MCF 10A (cell line): ENCODE results near the gene HAGHL. TPM values are rescaled to one million over a fixed set of nuclear protein-coding genes. Genes with fewer than 3 reads are reported as not detected.

Experiments used
- BruUV-seq: library from RNA; stranded (reverse); fragments of 400-500 nt; replicated peaks from 2 replicates; lab custom pipeline; 2021; lab: Mats Ljungman, UMichigan
- CTCF ChIA-PET: fragments of 300-600 bp; sonication (Branson Sonifier 250); formaldehyde crosslinking; extraction: SDS; loops from one replicate; lab custom pipeline; 2021; ENCODE audit warnings: antibody characterized with exemption, inconsistent platforms; lab: Yijun Ruan, JAX
- POLR2A ChIA-PET: fragments of 300-600, 350-650 bp; sonication (Branson Sonifier 250); formaldehyde crosslinking; extraction: SDS; loops from one replicate; lab custom pipeline; 2020; ENCODE audit warnings: antibody characterized with exemption, inconsistent platforms; lab: Yijun Ruan, JAX
- DNase-seq: peaks from one replicate; pipeline ENCODE4 v3.0.0-alpha.2; 2018; ENCODE audit not compliant: unreplicated experiment
- H3K27ac Mint-ChIP-seq: one replicate; pipeline ENCODE4 v1.8.0; 2022; ENCODE audit warnings: mild to moderate bottlenecking, low read depth, mixed read lengths; ENCODE audit not compliant: unreplicated experiment
- H3K27me3 Mint-ChIP-seq: one replicate; pipeline ENCODE4 v1.8.0; 2022; ENCODE audit warnings: mixed read lengths; ENCODE audit not compliant: insufficient read depth, unreplicated experiment
- H3K36me3 Mint-ChIP-seq: one replicate; pipeline ENCODE4 v1.8.0; 2022; ENCODE audit warnings: mild to moderate bottlenecking, moderate library complexity, mixed read lengths; ENCODE audit not compliant: insufficient read depth, unreplicated experiment
- H3K4me1 Mint-ChIP-seq: one replicate; pipeline ENCODE4 v1.8.0; 2022; ENCODE audit warnings: mixed read lengths; ENCODE audit not compliant: insufficient read depth, unreplicated experiment
- H3K4me3 Mint-ChIP-seq: one replicate; pipeline ENCODE4 v1.8.0; 2022; ENCODE audit warnings: mild to moderate bottlenecking, moderate library complexity, mixed read lengths; ENCODE audit not compliant: unreplicated experiment
- H3K9me3 Mint-ChIP-seq: one replicate; pipeline ENCODE4 v1.8.0; 2022; ENCODE audit warnings: mixed read lengths; ENCODE audit not compliant: unreplicated experiment
- intact Hi-C: fragments of 100-400 bp; cut with micrococcal nuclease; formaldehyde crosslinking; loops from 2 replicates; pipeline ENCODE4 v1.14.1; 2022
- total RNA-seq: library from RNA; stranded (reverse); gene quantifications from 2 replicates; pipeline ENCODE4 v1.2.3, GENCODE V29; 2022
- TF ChIP-seq, protein P1 (sequence below): fragments of 200-600 bp; IDR thresholded peaks from one replicate; pipeline ENCODE4 v1.8.0; 2022; ENCODE audit warnings: antibody characterized with exemption, mild to moderate bottlenecking; ENCODE audit not compliant: unreplicated experiment

Gene HAGHL
- total RNA-seq, 1 experiment from 2014 or later = 24.5 TPM

DNA sequence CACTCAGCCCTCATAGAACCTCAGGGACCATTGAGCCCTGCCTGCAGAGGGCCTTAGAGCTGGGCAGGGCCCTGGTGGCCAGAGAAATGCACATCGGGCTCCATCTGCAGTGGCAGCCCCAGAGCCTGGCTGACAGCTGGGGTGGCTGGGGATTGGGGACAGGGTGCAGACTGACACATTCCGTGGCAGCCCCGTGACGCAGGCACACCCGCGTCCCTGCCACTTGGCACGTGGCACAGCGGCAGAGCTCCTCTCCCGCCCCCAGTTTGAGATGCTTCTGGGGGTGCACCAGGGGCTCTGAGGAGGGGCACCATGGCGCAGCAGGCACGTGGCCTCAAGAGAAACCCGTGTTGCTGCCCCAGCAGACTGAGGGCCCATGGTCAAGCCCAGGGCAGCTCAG is 23.5 kb upstream of the HAGHL start:
- BruUV-seq = no TSS peak
- Mint-ChIP-seq H3K4me3 (no peak overlapping the region), H3K27ac (no peak overlapping the region), H3K27me3 (no peaks in the 10 kb centered on the region), H3K36me3 (peaks cover 26% of the 10 kb centered on the region), H3K9me3 (no peaks in the 10 kb centered on the region), H3K4me1 (peaks cover 10% of the 10 kb centered on the region)
- POLR2A ChIA-PET = interaction anchor here (0.5 to 3.2 kb wide), 13 partner anchors 8 to 1292 kb away, joined by 3 to 24 read pairs (median 4); partner anchors contain the start of genes ANTKMT, CIAO3, JMJD8 and METRN
- no peak for DNase-seq
- CTCF ChIA-PET = interaction anchor here (0.5 to 1.2 kb wide), 9 partner anchors 8 to 1081 kb away, joined by 3 read pairs; partner anchors contain the start of genes ANTKMT, RHOT2 and WDR90
- intact Hi-C loops = no loop called here
- TF ChIP-seq, protein P1, sequence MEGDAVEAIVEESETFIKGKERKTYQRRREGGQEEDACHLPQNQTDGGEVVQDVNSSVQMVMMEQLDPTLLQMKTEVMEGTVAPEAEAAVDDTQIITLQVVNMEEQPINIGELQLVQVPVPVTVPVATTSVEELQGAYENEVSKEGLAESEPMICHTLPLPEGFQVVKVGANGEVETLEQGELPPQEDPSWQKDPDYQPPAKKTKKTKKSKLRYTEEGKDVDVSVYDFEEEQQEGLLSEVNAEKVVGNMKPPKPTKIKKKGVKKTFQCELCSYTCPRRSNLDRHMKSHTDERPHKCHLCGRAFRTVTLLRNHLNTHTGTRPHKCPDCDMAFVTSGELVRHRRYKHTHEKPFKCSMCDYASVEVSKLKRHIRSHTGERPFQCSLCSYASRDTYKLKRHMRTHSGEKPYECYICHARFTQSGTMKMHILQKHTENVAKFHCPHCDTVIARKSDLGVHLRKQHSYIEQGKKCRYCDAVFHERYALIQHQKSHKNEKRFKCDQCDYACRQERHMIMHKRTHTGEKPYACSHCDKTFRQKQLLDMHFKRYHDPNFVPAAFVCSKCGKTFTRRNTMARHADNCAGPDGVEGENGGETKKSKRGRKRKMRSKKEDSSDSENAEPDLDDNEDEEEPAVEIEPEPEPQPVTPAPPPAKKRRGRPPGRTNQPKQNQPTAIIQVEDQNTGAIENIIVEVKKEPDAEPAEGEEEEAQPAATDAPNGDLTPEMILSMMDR = no peak

DNA sequence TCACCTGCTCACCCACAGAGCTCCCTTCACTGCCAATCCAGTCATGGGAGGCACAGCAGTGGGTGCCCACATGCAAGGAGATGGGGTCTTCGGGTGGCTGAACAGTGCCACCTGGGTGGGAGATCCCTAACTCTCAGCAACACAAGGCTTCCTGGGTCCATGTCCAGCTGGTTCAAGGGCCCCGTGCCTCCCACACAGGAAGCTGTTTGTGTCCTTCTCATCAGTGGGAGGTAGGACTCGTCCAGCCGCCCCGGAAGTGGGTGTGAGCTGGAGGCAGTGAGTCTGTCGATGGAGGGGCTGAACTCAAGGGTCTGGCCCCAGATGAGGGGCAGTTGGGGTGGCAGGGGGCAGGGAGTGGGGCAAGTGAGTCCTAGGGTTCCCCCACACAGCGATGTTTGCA is 22.9 kb upstream of the HAGHL start:
- peaks cover 20% of the 10 kb centered on the region for H3K36me3 Mint-ChIP-seq
- no peaks in the 10 kb centered on the region for H3K9me3 Mint-ChIP-seq
- ChIA-PET POLR2A (interaction anchor here (0.5 to 3.2 kb wide), 11 partner anchors 9 to 1292 kb away, joined by 3 to 24 read pairs (median 4); partner anchors contain the start of genes ANTKMT, CIAO3, JMJD8 and METRN), CTCF (interaction anchor here (0.5 to 1.5 kb wide), 10 partner anchors 8 to 1080 kb away, joined by 3 to 6 read pairs (median 3); partner anchors contain the start of genes ANTKMT, METRN and RHOT2)
- no peaks in the 10 kb centered on the region for H3K27me3 Mint-ChIP-seq
- intact Hi-C loops = no loop called here
- DNase-seq = no peak
- H3K4me1 Mint-ChIP-seq = peaks cover 12% of the 10 kb centered on the region
- TF ChIP-seq, protein P1 = no peak
- H3K4me3 Mint-ChIP-seq = peak overlapping the region; percentile 83
- BruUV-seq = no TSS peak
- no peak overlapping the region for H3K27ac Mint-ChIP-seq

DNA sequence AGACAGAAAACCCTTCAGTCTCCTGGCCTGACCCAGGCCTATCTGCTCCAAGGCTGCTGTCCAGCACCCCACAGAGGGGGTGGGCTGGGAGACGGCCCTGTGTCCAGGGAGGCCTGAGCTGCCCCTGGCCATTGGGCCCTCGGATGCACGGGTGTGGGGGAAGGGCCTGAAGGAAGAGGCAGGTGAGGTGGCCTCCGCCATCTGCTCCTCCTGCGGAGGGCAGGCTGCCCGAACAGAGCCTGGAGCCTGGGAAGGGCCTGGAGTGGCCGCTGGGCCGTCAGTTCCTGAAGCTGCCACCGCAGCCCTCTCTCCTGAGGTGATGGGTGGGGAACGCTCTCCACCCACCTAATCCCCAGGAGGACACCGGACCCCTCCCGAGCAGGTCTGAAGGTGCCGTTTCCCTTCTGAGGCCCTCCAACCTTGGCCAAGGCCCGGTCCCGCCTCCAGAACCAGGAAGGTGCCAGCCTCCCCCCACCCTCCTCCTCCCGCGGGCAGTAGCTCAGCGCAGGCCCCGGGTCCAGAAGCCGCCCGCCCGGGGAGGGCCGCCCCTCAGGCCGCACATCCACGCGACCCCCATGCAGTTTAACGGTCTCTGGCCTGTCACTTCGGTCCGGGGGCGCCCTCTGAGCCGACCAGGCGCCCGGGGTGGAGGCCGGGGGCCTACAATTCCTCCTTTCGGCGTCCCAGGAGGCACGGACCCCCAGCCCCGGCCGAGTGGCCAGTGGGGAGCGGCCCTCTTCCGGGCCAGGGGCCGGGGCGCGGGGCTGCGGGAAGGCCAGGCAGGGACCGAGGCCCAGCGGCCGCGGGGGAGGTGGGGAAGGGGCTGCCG is 22.1 kb upstream of the HAGHL start:
- Mint-ChIP-seq H3K27me3 (no peaks in the 10 kb centered on the region), H3K4me1 (peaks cover 12% of the 10 kb centered on the region), H3K36me3 (peaks cover 15% of the 10 kb centered on the region), H3K27ac (no peak overlapping the region), H3K9me3 (no peaks in the 10 kb centered on the region), H3K4me3 (peak overlapping the region; percentile 83)
- DNase-seq = no peak
- BruUV-seq = no TSS peak
- POLR2A ChIA-PET = interaction anchor here (0.9 to 3.2 kb wide), 11 partner anchors 8 to 62 kb away, joined by 3 to 24 read pairs (median 4); partner anchors contain the start of genes ANTKMT, CIAO3, METRN and WDR24
- CTCF ChIA-PET = interaction anchor here (0.5 to 1.5 kb wide), 5 partner anchors 10 to 352 kb away, joined by 3 to 6 read pairs (median 4); partner anchors contain the start of gene METRN
- TF ChIP-seq, protein P1 = no peak
- intact Hi-C loops = no loop called here
